Activated CD4-positive, alpha-beta T cell treated with anti-CD3 and anti-CD28 coated beads, Interleukin-2, amount 50 U/mL, for 16 hours (primary cell): ENCODE measurements around the gene ZSWIM1.
"Not testable (repeated sequence)": the region's sequence is repeated elsewhere in the genome, so short reads cannot be mapped to it uniquely, and the experiment has no call there.

Experiments
- DNase-seq: peaks from one replicate; pipeline ENCODE4 v3.0.0-alpha.2; 2020

Gene ZSWIM1

GRCh38 chr20:45909817-45910669, 29.0 kb downstream of the ZSWIM1 start:
- no peak for DNase-seq

- peak; percentile 97 for DNase-seq
These were observed 29.9 kb downstream of the ZSWIM1 start for GRCh38 chr20:45910670-45911485.

GRCh38 chr20:45911486-45912343, 30.7 kb downstream of the ZSWIM1 start, which contains the start of gene PLTP:
PLTP (minus strand) TSS chr20:45912155; CDS start chr20:45911452, 703 bp downstream.
- peak; percentile 24 for DNase-seq

GRCh38 chr20:45912344-45912682, 31.3 kb downstream of the ZSWIM1 start:
- DNase-seq: no peak

- no peak for DNase-seq
These were observed 32.1 kb downstream of the ZSWIM1 start for GRCh38 chr20:45913116-45913515.

GRCh38 chr20:45917790-45918141, 36.7 kb downstream of the ZSWIM1 start:
- no peak for DNase-seq

GRCh38 chr20:45918182-45918737, 37.2 kb downstream of the ZSWIM1 start:
- DNase-seq: no peak

GRCh38 chr20:45918779-45919537, 37.9 kb downstream of the ZSWIM1 start:
- DNase-seq: no peak

GRCh38 chr20:45919542-45920399, 38.7 kb downstream of the ZSWIM1 start:
- no peak for DNase-seq

GRCh38 chr20:45920462-45921336, 39.7 kb downstream of the ZSWIM1 start:
- DNase-seq: no peak

GRCh38 chr20:45921337-45922189, 40.5 kb downstream of the ZSWIM1 start:
- DNase-seq: no peak

- DNase-seq: no peak
These were observed 43.6 kb downstream of the ZSWIM1 start for GRCh38 chr20:45924391-45925261.

GRCh38 chr20:45925821-45926506, 44.9 kb downstream of the ZSWIM1 start:
- no peak for DNase-seq

GRCh38 chr20:45926731-45927070, 45.7 kb downstream of the ZSWIM1 start:
- DNase-seq: no peak

- DNase-seq: no peak
These were observed 46.2 kb downstream of the ZSWIM1 start for GRCh38 chr20:45927071-45927878.

- not testable (repeated sequence) for DNase-seq
These were observed 50.7 kb downstream of the ZSWIM1 start for GRCh38 chr20:45931680-45932079.
